ENCODE measurements around the gene INO80E.
A peak's percentile ranks its signal among the peaks of the same experiment; 100 is the strongest.

INO80E gene

DNA sequence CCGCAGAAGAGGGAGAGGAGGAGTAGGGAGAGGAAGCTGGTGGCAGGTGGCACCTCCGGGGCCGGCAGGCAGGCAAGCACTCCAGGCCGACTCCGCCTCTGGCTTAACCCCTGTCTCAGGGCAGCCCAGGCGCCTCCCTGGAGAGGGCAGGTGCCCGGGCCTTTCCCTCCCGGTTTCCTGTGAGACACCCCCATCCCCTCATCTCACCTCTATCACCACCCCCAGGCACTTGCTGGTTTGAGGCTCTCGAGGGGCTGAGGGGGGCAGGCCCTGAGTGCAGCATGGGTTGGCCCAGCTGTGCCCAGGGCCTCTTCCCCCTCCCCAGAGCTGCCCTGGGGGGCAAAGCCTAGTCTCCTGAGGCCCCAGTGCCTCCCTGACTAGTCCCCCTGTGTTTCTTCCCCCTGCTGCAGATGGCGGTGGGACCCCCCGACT, 8.8 kb downstream of the INO80E start:
- peaks cover 8 to 16% of the 10 kb centered on the region in 2 donors for H3K27me3 ChIP-seq (ENCODE audit: control insufficient read depth in 1 of 2, insufficient read depth in 2 of 2, low read length in 2 of 2)
- H3K4me3 ChIP-seq (ENCODE audit: low read length in 2 of 2), result no peak overlapping the region
- peaks cover 0 to 9% of the 10 kb centered on the region in 2 donors for H3K36me3 ChIP-seq (ENCODE audit: control insufficient read depth in 2 of 2, insufficient read depth in 2 of 2, low read length in 2 of 2)

DNA sequence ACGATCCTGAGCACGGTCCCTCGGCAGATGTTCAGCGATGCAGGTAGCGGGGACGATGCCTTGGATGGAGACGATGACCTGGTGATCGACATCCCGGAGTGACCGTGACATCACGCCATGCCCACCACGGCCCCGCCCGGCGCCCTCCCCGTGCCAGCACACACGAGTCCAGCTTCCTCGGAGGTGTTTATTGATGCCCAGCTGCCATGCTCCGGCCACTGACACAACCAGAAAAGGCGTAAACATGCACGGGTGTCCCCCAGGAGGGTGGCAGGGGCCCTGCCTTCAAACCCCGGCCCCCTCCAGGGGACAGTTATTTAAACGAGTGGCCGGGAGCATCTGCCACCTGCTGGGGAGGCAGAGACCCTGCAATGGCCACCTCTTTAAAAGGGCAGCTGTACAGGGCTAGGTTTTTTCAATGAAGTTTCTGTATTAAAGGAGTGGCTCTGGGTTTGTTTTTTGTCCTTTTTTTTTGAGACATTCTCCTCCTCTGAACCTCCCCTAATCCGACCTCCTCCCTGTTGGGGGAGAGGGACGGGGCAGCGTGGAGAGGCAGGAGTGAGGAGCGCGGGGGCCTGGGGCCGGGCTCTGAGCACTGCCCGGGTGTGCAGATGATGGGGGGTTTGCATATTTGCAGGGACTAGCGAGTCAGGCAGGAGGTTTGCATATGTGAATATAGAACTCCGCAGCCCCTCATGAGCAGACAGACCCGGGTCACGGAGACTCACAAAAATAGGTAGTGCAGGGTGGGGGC, 9.5 kb downstream of the INO80E start:
- no peak overlapping the region for H3K27ac ChIP-seq (ENCODE audit: low read length)
- H3K9ac ChIP-seq (ENCODE audit: low read length in 2 of 2), result no peak overlapping the region
- H3K9me3 ChIP-seq (ENCODE audit: control insufficient read depth in 2 of 2, low read length in 2 of 2), result no peaks in the 10 kb centered on the region
- peaks cover 0 to 9% of the 10 kb centered on the region in 2 donors for H3K36me3 ChIP-seq (ENCODE audit: control insufficient read depth in 2 of 2, insufficient read depth in 2 of 2, low read length in 2 of 2)
- H3K4me1 ChIP-seq (ENCODE audit: control insufficient read depth, insufficient read depth, low read length), result peaks cover 12% of the 10 kb centered on the region
- H3K4me3 ChIP-seq (ENCODE audit: low read length in 2 of 2), result peak overlapping the region in 1 of 2 donors; percentile 35
- H3K27me3 ChIP-seq (ENCODE audit: control insufficient read depth in 1 of 2, insufficient read depth in 2 of 2, low read length in 2 of 2), result peaks cover 15 to 23% of the 10 kb centered on the region in 2 donors

More for the DNA sequence above, 8.8 kb downstream of the INO80E start:
- Histone ChIP-seq H3K4me1 (ENCODE audit: control insufficient read depth, insufficient read depth, low read length) (peaks cover 7% of the 10 kb centered on the region), H3K27ac (ENCODE audit: low read length) (no peak overlapping the region), H3K9ac (ENCODE audit: low read length in 2 of 2) (no peak overlapping the region), H3K9me3 (ENCODE audit: control insufficient read depth in 2 of 2, low read length in 2 of 2) (no peaks in the 10 kb centered on the region)

DNA sequence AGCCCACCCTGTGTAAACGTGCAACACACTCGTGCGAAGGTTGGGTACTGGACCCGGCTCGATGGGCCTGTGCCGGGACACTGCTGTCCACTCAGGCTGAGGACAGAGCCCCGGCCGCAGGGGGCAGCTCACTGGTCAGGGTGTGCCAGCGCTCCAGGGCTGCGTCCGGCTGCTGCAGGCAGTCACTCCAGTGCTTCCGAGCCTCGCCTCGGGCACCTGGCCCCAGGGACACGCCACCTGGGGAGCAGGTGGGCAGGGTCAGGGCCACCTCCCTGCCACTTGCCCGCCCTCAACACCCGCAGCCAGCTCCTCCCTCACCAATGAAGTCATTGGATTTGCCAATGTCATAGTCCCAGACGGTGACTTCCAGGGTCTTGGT, 10.0 kb downstream of the INO80E start:
- Histone ChIP-seq H3K4me1 (ENCODE audit: control insufficient read depth, insufficient read depth, low read length) (peaks cover 15% of the 10 kb centered on the region), H3K27me3 (ENCODE audit: control insufficient read depth in 1 of 2, insufficient read depth in 2 of 2, low read length in 2 of 2) (peaks cover 17 to 27% of the 10 kb centered on the region in 2 donors), H3K36me3 (ENCODE audit: control insufficient read depth in 2 of 2, insufficient read depth in 2 of 2, low read length in 2 of 2) (peaks cover 0 to 9% of the 10 kb centered on the region in 2 donors), H3K27ac (ENCODE audit: low read length) (no peak overlapping the region), H3K9ac (ENCODE audit: low read length in 2 of 2) (no peak overlapping the region), H3K9me3 (ENCODE audit: control insufficient read depth in 2 of 2, low read length in 2 of 2) (no peaks in the 10 kb centered on the region), H3K4me3 (ENCODE audit: low read length in 2 of 2) (no peak overlapping the region)

DNA sequence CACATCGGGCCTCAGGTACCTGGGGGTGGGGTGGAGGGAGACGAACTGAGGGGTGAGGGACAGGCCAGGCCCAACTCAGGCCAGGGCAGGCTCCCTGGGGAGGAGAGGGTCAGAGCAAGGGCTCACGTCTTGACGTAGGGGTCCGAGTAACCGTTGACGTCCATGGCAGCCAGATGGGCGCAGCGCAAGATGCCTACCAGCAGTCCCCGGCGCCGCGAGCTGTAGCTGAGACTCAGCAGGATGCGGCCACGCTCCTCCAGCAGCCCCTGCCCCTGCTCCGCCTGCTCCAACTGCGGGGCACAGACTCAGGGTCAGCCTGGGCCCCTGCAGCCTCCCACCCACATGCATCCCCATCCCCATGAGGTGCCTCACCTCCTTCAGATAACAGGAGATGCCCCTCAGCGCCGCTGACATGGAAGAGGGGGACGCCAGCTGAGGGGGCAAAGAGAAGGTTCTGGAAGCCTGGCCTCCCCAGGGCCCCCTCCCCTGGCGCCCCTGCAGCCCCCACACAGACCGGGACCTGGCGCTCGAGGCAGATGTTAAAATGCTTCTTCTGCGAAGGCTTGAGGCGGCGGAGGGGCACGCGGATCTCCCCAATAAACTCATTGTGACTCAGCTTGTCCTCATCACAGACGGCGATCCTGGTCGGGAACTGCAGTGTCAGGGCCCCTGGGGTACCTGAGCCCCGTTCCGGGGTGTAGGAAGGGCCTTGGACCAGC, 10.8 kb downstream of the INO80E start:
- no peaks in the 10 kb centered on the region for H3K9me3 ChIP-seq (ENCODE audit: control insufficient read depth in 2 of 2, low read length in 2 of 2)
- no peak overlapping the region for H3K4me3 ChIP-seq (ENCODE audit: low read length in 2 of 2)
- H3K4me1 ChIP-seq (ENCODE audit: control insufficient read depth, insufficient read depth, low read length), result peaks cover 15% of the 10 kb centered on the region
- peaks cover 21 to 35% of the 10 kb centered on the region in 2 donors for H3K27me3 ChIP-seq (ENCODE audit: control insufficient read depth in 1 of 2, insufficient read depth in 2 of 2, low read length in 2 of 2)
- peaks cover 0 to 7% of the 10 kb centered on the region in 2 donors for H3K36me3 ChIP-seq (ENCODE audit: control insufficient read depth in 2 of 2, insufficient read depth in 2 of 2, low read length in 2 of 2)
- no peak overlapping the region for H3K27ac ChIP-seq (ENCODE audit: low read length)
- no peak overlapping the region for H3K9ac ChIP-seq (ENCODE audit: low read length in 2 of 2)

DNA sequence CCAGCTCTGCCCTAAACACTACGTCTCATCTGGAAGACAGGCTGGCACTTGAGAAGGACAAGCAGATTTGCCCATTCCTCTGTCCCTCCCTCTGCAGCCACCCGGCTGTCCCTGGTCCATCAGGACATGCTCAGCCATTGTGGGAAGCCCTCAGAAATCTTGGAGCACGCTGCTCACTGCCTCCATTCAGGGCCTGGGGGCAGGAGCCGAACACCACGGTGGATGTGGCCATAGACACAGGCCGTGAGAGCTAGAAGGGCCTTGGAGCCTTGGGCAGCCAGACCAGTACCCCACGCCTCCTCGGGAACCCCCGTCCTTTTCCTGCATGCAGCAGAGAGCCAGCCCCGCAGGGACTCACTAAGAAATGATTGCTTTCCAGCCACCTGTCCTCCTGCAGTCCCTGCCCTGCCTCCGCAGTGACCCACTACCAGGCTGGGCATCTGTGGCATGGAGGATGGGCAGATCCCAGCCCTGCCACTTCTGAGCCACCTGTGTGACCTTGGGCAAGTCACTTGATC, 11.4 kb downstream of the INO80E start:
- Histone ChIP-seq H3K4me1 (ENCODE audit: control insufficient read depth, insufficient read depth, low read length) (peaks cover 15% of the 10 kb centered on the region), H3K9ac (ENCODE audit: low read length in 2 of 2) (no peak overlapping the region), H3K36me3 (ENCODE audit: control insufficient read depth in 2 of 2, insufficient read depth in 2 of 2, low read length in 2 of 2) (peaks cover 0 to under 1% of the 10 kb centered on the region in 2 donors), H3K4me3 (ENCODE audit: low read length in 2 of 2) (no peak overlapping the region), H3K9me3 (ENCODE audit: control insufficient read depth in 2 of 2, low read length in 2 of 2) (no peaks in the 10 kb centered on the region), H3K27ac (ENCODE audit: low read length) (no peak overlapping the region), H3K27me3 (ENCODE audit: control insufficient read depth in 1 of 2, insufficient read depth in 2 of 2, low read length in 2 of 2) (peaks cover 25 to 40% of the 10 kb centered on the region in 2 donors)

DNA sequence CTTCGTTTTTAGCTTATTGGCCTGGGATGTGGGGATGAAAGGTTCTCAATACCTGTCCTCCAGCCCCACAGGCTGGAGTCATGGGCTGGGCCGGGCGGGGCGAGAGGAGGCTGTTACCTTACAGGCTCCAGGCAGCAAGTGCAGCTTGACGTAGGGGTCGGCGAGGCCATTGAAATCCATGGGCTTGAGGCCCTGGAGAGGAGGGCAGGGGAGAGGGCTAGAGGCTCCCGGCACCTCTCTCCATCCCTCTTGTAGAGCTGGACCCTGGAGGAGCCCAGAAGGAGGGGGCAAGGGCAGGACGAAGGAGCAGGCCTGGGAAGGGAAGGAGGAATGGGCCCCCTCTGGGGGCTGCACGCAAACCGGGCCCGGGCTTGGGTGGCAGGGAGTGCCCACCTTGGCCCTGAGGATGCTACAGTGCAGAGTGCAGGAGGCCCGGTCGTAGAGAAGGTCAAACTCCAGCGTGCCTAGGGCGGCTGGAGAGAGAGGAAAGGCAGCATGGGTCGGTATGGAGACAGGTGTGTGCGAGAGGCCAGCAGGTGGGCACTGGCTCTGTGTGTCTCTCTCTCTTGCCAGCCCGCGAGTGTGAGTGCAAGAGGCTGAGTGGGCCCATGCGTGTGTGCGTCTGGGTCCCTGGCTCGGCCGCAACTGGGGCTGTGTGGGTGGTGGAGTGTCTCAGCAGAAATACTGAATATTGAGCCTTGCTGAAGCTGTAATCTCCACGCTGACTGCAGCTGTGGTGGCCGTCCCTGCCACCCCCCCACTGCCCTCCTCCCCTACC, 13.2 kb downstream of the INO80E start:
- Histone ChIP-seq H3K27ac (ENCODE audit: low read length) (no peak overlapping the region), H3K36me3 (ENCODE audit: control insufficient read depth in 2 of 2, insufficient read depth in 2 of 2, low read length in 2 of 2) (no peaks in the 10 kb centered on the region), H3K9me3 (ENCODE audit: control insufficient read depth in 2 of 2, low read length in 2 of 2) (no peaks in the 10 kb centered on the region), H3K9ac (ENCODE audit: low read length in 2 of 2) (no peak overlapping the region), H3K4me1 (ENCODE audit: control insufficient read depth, insufficient read depth, low read length) (peaks cover 15% of the 10 kb centered on the region), H3K4me3 (ENCODE audit: low read length in 2 of 2) (no peak overlapping the region), H3K27me3 (ENCODE audit: control insufficient read depth in 1 of 2, insufficient read depth in 2 of 2, low read length in 2 of 2) (peaks cover 25 to 40% of the 10 kb centered on the region in 2 donors)

DNA sequence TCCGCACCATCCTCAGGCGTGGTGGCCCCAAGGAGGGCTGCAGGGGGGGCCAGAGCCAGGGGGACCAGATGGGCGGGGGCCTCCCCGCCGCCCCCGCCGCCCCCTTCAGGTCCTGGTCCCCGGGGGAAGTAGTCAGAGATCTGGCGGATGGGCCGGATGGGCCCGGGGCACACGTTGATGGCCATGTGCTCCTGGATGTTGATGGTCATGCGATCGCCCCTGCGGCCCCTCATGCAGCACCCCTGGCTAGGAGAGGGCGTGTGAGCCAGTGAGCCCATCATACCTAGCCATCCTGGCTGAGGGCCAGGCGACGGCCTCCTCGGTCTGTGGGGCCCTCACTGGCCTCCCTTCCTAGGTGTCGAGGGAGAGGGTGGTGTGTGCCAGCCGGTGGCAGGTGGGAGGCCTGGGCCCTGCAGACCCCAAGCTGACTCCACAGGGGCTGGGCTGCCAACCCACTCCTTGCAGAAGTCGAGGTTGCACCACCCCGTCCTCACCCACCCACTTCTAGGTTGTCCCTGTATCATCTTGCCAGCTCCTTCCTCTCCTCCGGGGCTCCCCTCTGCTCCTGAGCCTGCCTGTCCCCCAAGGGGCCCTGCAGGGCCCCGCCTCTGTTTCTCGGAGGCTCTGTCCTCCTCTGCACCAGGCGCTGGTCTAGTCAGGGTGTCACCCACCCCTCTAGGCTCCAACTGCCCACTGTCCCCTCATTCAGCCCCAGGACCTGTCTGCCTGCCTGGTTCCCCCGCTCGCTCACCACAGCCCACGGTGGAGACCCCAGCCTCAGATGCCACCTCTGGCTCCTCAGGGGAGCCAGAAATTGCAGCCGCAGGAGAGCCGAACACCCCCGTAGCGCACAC, 14.2 kb downstream of the INO80E start:
- H3K4me1 ChIP-seq (ENCODE audit: control insufficient read depth, insufficient read depth, low read length), result peaks cover 15% of the 10 kb centered on the region
- no peaks in the 10 kb centered on the region for H3K36me3 ChIP-seq (ENCODE audit: control insufficient read depth in 2 of 2, insufficient read depth in 2 of 2, low read length in 2 of 2)
- H3K27me3 ChIP-seq (ENCODE audit: control insufficient read depth in 1 of 2, insufficient read depth in 2 of 2, low read length in 2 of 2), result peaks cover 25 to 40% of the 10 kb centered on the region in 2 donors
- H3K4me3 ChIP-seq (ENCODE audit: low read length in 2 of 2), result peak overlapping the region in 1 of 2 donors; percentile 15
- no peak overlapping the region for H3K9ac ChIP-seq (ENCODE audit: low read length in 2 of 2)
- no peak overlapping the region for H3K27ac ChIP-seq (ENCODE audit: low read length)
- no peaks in the 10 kb centered on the region for H3K9me3 ChIP-seq (ENCODE audit: control insufficient read depth in 2 of 2, low read length in 2 of 2)

DNA sequence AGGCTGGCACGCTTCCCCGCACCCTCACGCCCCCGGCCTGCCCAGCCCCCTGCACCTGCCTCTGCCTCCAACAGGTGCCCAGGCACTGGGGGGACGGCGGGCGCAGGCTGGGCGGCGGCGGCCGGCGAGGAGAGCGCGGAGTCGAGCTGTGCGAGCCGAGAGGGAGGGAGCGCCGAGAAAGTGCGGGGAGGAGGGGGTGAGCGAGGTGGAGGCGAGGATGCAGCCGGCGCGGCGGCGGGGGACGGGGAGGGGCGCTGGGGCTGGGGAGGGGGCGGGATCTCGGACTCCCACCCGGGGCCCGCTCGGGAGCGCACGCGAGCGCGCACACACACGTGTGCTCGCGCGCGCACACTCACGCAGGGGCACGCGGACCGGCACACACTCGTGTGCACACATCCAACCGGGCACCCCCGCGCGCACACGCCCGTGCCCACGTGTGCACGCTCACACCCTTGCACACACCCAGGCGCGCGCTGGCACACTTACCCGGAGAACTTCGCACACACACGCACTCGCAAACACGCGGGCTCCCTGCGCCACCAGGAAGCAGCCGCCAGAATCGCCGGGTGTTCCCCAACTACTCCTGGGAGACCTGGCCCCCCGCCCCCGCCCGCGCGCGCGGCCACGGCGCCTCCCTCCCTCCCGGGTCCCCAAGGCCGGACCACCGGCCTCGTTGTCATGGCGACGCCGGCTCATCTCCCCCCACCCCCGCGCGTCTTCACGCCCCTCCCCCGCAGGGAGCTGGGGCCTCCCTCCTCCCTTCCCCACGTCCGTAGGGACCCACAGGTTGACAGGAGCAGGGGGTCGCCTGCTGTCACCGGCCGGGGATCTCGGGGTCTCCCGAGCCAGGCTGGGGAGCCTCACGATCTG, 15.0 kb downstream of the INO80E start, which contains the start of gene DOC2A:
Gene DOC2A (minus strand): TSS at position 184 of the 870 bp plus-strand sequence. CDS start 805 bp downstream, outside the sequence.
- Histone ChIP-seq H3K9me3 (ENCODE audit: control insufficient read depth in 2 of 2, low read length in 2 of 2) (no peaks in the 10 kb centered on the region), H3K9ac (ENCODE audit: low read length in 2 of 2) (no peak within 1 kb of the TSS), H3K27ac (ENCODE audit: low read length) (no peak within 1 kb of the TSS), H3K4me1 (ENCODE audit: control insufficient read depth, insufficient read depth, low read length) (peaks cover 9% of the 10 kb centered on the region), H3K27me3 (ENCODE audit: control insufficient read depth in 1 of 2, insufficient read depth in 2 of 2, low read length in 2 of 2) (peaks cover 25 to 40% of the 10 kb centered on the region in 2 donors), H3K36me3 (ENCODE audit: control insufficient read depth in 2 of 2, insufficient read depth in 2 of 2, low read length in 2 of 2) (no peaks in the 10 kb centered on the region), H3K4me3 (ENCODE audit: low read length in 2 of 2) (peak within 1 kb of the TSS in 1 of 2 donors; percentile 58)
